Astrocyte (in vitro differentiated cells and primary cell): ENCODE results near the gene KCNH4. TPM values are rescaled to one million over a fixed set of nuclear protein-coding genes. Genes with fewer than 3 reads are reported as not detected.
"Not testable (repeated sequence)": the region's sequence is repeated elsewhere in the genome, so short reads cannot be mapped to it uniquely, and the experiment has no call there.

Experiments used
- DNase-seq: peaks from one replicate; pipeline ENCODE4 v3.0.0-alpha.2; 2010; ENCODE audit warnings: low read depth
- FAIRE-seq: peaks from 2 replicates; lab custom pipeline; 2011; peaks lifted over from hg19 to GRCh38; lab: Jason Lieb, UNC
- H2AFZ ChIP-seq: 2 replicates; pipeline ENCODE4 v1.6.0; 2012; ENCODE audit warnings: low read depth, low read length, inconsistent platforms
- H3K27ac ChIP-seq: 2 replicates; pipeline ENCODE4 v1.5.1; 2011; ENCODE audit warnings: low read depth, low read length, inconsistent platforms
- H3K27me3 ChIP-seq: 2 replicates; pipeline ENCODE4 v1.6.0; 2011; ENCODE audit warnings: low read length, inconsistent platforms; ENCODE audit not compliant: insufficient read depth
- H3K36me3 ChIP-seq: 2 replicates; pipeline ENCODE4 v1.5.1; 2011; ENCODE audit warnings: low read length, inconsistent platforms; ENCODE audit not compliant: insufficient read depth
- H3K4me1 ChIP-seq: 2 replicates; pipeline ENCODE4 v1.5.1; 2011; ENCODE audit warnings: low read length, inconsistent platforms; ENCODE audit not compliant: insufficient read depth
- H3K4me2 ChIP-seq: 2 replicates; pipeline ENCODE4 v1.6.0; 2012; ENCODE audit warnings: low read length, inconsistent platforms
- H3K4me3 ChIP-seq: 2 replicates; pipeline ENCODE4 v1.5.1; 2011; ENCODE audit warnings: low read depth, mild to moderate bottlenecking, low read length, inconsistent platforms; ENCODE audit not compliant: insufficient read depth
- H3K79me2 ChIP-seq: 2 replicates; pipeline ENCODE4 v1.6.0; 2012; ENCODE audit warnings: mild to moderate bottlenecking, low read length, inconsistent platforms; ENCODE audit not compliant: insufficient read depth
- H3K9ac ChIP-seq: 2 replicates; pipeline ENCODE4 v1.6.0; 2012; ENCODE audit warnings: mild to moderate bottlenecking, low read length, inconsistent platforms
- H3K9me3 ChIP-seq: 2 replicates; pipeline ENCODE4 v1.5.1; 2012; ENCODE audit warnings: low read depth, mild to moderate bottlenecking, low read length, inconsistent platforms; ENCODE audit not compliant: insufficient read depth
- H4K20me1 ChIP-seq: 2 replicates; pipeline ENCODE4 v1.6.0; 2012; ENCODE audit warnings: low read length, inconsistent platforms; ENCODE audit not compliant: insufficient read depth
- H3K27ac Mint-ChIP-seq: one replicate; pipeline ENCODE4 v1.8.0; 2021; ENCODE audit warnings: mild to moderate bottlenecking, mixed read lengths; ENCODE audit not compliant: unreplicated experiment
- H3K27me3 Mint-ChIP-seq: one replicate; pipeline ENCODE4 v1.8.0; 2021; ENCODE audit warnings: low read depth, mixed read lengths; ENCODE audit not compliant: unreplicated experiment
- H3K36me3 Mint-ChIP-seq: one replicate; pipeline ENCODE4 v1.8.0; 2021; ENCODE audit warnings: low read depth, mixed read lengths; ENCODE audit not compliant: unreplicated experiment
- H3K4me1 Mint-ChIP-seq: one replicate; pipeline ENCODE4 v1.8.0; 2021; ENCODE audit warnings: low read depth, mixed read lengths; ENCODE audit not compliant: unreplicated experiment
- H3K4me3 Mint-ChIP-seq: one replicate; pipeline ENCODE4 v1.8.0; 2021; ENCODE audit warnings: mild to moderate bottlenecking, moderate library complexity, mixed read lengths; ENCODE audit not compliant: unreplicated experiment
- H3K9me3 Mint-ChIP-seq: one replicate; pipeline ENCODE4 v1.8.0; 2021; ENCODE audit warnings: mild to moderate bottlenecking, mixed read lengths; ENCODE audit not compliant: unreplicated experiment
- EZH2 ChIP-seq: IDR thresholded peaks from 2 replicates; pipeline ENCODE4 v1.6.1; 2012; ENCODE audit warnings: mild to moderate bottlenecking, low read length, inconsistent platforms; ENCODE audit not compliant: insufficient read depth
- total RNA-seq: library from RNA; stranded (reverse); gene quantifications from 2 replicates; pipeline ENCODE4 v1.2.1, GENCODE V29; 2021
- TF ChIP-seq, protein P1 (sequence below): IDR thresholded peaks from 2 replicates; pipeline ENCODE4 v1.5.1; 2011; ENCODE audit warnings: low read depth, mild to moderate bottlenecking, inconsistent platforms, low read length, moderate library complexity; ENCODE audit not compliant: insufficient read depth

Gene KCNH4
- total RNA-seq, 1 donor from 2014 or later, result not detected

DNA sequence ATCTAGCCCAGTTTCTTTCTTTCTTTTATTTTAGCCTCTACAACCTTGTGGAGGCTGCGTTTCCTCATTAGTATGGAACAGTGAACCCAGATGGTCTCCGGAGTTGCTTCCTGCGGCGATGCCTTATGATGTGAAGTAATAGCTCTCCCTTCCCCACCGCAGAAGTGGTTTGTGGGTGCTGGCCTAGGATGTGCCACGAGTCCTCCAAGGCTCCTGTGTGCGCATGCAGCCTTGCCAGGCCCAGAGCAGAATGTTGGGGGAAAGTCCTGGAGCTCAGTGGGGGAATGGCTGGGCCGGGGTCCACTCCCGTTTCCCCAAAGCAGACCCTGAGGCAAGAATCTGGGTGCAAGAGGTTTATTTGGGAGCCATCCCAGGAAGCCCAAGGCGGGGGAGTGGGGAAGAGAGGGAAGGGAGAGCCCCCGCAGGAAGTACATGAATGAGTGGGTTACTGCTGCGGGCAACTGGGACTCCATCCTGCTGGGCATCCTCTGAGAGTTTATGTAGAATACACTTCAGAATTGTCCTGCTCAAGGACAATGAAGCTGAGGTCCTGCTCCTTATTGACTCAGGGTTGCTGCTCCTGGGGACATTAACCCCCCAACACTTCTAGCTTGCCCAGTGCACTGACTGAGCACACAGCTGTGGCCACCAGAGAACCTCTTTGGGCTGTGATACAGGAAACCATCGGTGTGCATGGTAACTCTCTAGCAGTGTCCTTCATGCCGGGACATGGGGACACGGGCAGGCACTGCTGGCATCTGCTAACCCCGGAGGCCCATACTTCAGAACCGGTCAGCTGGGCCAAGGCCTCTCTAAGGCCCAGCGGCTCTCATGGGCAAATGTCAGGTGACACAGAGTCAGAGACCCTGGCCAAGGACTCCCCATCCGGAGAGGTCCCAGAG, 8.1 kb upstream of the KCNH4 start:
- Mint-ChIP-seq H3K9me3 (no peaks in the 10 kb centered on the region), H3K4me3 (no peak overlapping the region), H3K27me3 (peaks cover 13% of the 10 kb centered on the region), H3K36me3 (no peaks in the 10 kb centered on the region), H3K27ac (no peak overlapping the region), H3K4me1 (no peaks in the 10 kb centered on the region)
- no peaks in the 10 kb centered on the region for H3K27me3 ChIP-seq
- no peak overlapping the region for H3K9ac ChIP-seq
- H3K4me2 ChIP-seq, result no peak overlapping the region
- no peak for FAIRE-seq
- H3K4me3 ChIP-seq, result no peak overlapping the region
- no peaks in the 10 kb centered on the region for H3K79me2 ChIP-seq
- H3K36me3 ChIP-seq, result no peaks in the 10 kb centered on the region
- H4K20me1 ChIP-seq, result no peaks in the 10 kb centered on the region
- H2AFZ ChIP-seq, result no peak overlapping the region
- H3K9me3 ChIP-seq, result no peaks in the 10 kb centered on the region
- no peak overlapping the region for H3K27ac ChIP-seq
- no peak for DNase-seq
- peaks cover 6% of the 10 kb centered on the region for H3K4me1 ChIP-seq
- no peak for TF ChIP-seq EZH2
- TF ChIP-seq, protein P1, sequence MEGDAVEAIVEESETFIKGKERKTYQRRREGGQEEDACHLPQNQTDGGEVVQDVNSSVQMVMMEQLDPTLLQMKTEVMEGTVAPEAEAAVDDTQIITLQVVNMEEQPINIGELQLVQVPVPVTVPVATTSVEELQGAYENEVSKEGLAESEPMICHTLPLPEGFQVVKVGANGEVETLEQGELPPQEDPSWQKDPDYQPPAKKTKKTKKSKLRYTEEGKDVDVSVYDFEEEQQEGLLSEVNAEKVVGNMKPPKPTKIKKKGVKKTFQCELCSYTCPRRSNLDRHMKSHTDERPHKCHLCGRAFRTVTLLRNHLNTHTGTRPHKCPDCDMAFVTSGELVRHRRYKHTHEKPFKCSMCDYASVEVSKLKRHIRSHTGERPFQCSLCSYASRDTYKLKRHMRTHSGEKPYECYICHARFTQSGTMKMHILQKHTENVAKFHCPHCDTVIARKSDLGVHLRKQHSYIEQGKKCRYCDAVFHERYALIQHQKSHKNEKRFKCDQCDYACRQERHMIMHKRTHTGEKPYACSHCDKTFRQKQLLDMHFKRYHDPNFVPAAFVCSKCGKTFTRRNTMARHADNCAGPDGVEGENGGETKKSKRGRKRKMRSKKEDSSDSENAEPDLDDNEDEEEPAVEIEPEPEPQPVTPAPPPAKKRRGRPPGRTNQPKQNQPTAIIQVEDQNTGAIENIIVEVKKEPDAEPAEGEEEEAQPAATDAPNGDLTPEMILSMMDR, result no peak

DNA sequence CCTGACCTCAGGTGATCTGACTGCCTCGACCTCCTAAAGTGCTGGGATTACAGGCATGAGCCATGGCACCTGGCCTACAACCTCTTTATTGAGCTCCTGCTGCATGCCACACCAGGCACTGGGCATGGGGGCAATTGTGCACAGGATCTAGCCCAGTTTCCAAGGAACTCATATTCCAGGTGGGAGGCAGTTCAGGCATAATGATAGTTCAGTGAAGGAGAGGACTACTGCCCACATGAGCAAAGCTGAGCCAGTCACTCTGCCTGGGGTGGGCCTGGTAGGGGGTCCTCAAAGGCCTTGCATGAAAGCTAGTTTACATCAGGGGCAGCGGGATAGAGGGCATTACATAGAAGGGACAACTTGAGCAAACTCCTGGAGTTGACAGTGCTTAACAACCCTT, 6.9 kb upstream of the KCNH4 start:
- DNase-seq (no peak), FAIRE-seq (no peak)
- Histone ChIP-seq H3K4me3 (no peak overlapping the region), H3K27ac (no peak overlapping the region), H4K20me1 (peaks cover 4% of the 10 kb centered on the region), H3K27me3 (peaks cover 3% of the 10 kb centered on the region), H3K36me3 (no peaks in the 10 kb centered on the region), H2AFZ (no peak overlapping the region), H3K9me3 (no peaks in the 10 kb centered on the region), H3K4me1 (peaks cover 13% of the 10 kb centered on the region), H3K4me2 (no peak overlapping the region), H3K79me2 (no peaks in the 10 kb centered on the region), H3K9ac (no peak overlapping the region)
- no peak overlapping the region for H3K4me3 Mint-ChIP-seq
- TF ChIP-seq EZH2, result no peak
- TF ChIP-seq, protein P1, result no peak
- peaks cover 8% of the 10 kb centered on the region for H3K4me1 Mint-ChIP-seq
- no peaks in the 10 kb centered on the region for H3K36me3 Mint-ChIP-seq
- no peak overlapping the region for H3K27ac Mint-ChIP-seq
- H3K9me3 Mint-ChIP-seq, result no peaks in the 10 kb centered on the region
- H3K27me3 Mint-ChIP-seq, result peaks cover 15% of the 10 kb centered on the region

- H3K36me3 ChIP-seq, H3K4me1 Mint-ChIP-seq, H3K27ac Mint-ChIP-seq, H3K36me3 Mint-ChIP-seq, H3K4me3 Mint-ChIP-seq, H3K4me2 ChIP-seq, FAIRE-seq, H3K9ac ChIP-seq, H3K9me3 ChIP-seq, H3K4me3 ChIP-seq, H3K27ac ChIP-seq, DNase-seq, H2AFZ ChIP-seq, H3K9me3 Mint-ChIP-seq, H3K79me2 ChIP-seq, H4K20me1 ChIP-seq: not testable (repeated sequence)
- Histone ChIP-seq H3K4me1 (peaks cover 13% of the 10 kb centered on the region), H3K27me3 (peaks cover 12% of the 10 kb centered on the region)
- peaks cover 30% of the 10 kb centered on the region for H3K27me3 Mint-ChIP-seq
These were observed 5.2 kb upstream of the KCNH4 start for GRCh38 chr17:42186191-42186590.
